Measurements from ENCODE around the gene GARIN5A.

Gene GARIN5A

GRCh38 chr19:50432221-50433028, 44.2 kb downstream of the GARIN5A start, which contains the start of gene MYBPC2:
Gene MYBPC2 (plus strand): TSS chr19:50432892. CDS start chr19:50432954, 62 bp downstream.
- DNase-seq: no peak

DNA sequence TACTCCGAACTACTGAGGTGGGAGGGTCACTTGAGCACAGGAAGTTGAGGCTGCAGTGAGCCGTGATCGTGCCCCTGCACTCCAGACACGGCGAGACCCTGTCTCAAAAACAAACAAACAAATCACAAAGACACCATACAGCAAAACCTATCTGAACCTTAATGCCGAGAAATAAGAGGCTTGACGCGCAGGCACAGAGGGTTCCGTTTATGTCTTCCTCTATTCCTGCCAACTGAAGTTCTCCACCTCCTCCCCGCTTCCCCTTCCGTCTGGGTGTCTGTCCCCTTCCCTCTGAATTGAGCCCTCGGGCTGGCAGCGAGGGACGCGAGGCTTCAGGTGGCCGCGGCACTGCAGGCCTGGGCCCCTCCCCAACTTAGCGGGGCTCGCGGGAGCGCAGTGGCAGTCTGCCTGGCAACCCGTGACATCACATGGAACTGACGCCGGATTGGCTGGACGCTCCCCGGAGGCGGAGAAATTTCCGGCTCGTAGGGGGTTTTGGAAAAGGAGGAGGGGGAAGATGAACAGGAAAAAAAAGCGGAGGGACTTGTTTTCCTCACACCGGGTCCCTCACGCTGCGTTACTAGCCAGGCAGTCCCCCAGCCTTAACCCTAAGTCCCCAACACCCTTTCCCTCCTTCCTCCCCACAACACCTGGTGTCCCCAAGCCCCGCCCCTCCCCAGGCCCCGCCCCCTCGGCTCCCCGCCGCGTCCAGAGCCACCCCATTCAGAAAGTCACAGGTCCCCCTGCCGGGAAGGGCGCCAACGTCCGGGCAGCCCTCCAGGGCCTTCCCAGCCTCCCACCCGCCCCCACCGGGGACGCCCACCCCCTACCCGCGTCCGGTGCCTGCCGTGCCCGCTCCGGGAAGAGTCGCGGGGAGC, 45.1 kb downstream of the GARIN5A start:
- DNase-seq: peak; percentile 76

DNA sequence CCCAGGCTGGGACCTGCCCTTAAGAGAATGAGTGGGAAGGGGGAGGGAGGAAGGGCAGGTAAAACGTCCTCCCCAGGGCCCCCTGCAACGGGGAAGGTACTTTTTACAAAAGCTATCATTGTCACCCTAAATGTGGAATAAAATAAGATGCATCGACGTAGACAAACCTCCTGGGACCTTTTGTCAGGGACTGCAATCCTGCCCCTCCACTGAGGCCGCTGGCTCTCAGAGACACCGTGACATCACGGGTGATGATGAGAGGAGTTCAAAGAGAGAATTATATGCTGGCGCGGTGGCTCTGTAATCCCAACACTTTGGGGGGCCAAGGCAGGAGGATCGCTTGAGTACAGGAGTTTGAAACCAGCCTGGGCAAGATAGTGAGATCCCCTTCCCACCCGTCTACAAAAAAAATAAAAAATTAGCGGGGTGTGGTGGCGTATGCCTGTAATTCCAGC, 45.7 kb downstream of the GARIN5A start:
- DNase-seq: no peak

- no peak for DNase-seq
Observed at GRCh38 chr19:50428772-50429463, 47.7 kb downstream of the GARIN5A start.

DNA sequence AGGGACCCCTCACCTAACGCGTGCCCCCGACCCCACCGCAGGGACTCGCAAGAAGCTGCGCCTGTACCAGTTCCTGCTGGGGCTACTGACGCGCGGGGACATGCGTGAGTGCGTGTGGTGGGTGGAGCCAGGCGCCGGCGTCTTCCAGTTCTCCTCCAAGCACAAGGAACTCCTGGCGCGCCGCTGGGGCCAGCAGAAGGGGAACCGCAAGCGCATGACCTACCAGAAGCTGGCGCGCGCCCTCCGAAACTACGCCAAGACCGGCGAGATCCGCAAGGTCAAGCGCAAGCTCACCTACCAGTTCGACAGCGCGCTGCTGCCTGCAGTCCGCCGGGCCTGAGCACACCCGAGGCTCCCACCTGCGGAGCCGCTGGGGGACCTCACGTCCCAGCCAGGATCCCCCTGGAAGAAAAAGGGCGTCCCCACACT, 48.6 kb downstream of the GARIN5A start:
- peak; percentile 97 for DNase-seq

GRCh38 chr19:50427318-50427925, 49.2 kb downstream of the GARIN5A start:
- no peak for DNase-seq

GRCh38 chr19:50425581-50425980, 51.1 kb downstream of the GARIN5A start:
- DNase-seq: no peak

DNA sequence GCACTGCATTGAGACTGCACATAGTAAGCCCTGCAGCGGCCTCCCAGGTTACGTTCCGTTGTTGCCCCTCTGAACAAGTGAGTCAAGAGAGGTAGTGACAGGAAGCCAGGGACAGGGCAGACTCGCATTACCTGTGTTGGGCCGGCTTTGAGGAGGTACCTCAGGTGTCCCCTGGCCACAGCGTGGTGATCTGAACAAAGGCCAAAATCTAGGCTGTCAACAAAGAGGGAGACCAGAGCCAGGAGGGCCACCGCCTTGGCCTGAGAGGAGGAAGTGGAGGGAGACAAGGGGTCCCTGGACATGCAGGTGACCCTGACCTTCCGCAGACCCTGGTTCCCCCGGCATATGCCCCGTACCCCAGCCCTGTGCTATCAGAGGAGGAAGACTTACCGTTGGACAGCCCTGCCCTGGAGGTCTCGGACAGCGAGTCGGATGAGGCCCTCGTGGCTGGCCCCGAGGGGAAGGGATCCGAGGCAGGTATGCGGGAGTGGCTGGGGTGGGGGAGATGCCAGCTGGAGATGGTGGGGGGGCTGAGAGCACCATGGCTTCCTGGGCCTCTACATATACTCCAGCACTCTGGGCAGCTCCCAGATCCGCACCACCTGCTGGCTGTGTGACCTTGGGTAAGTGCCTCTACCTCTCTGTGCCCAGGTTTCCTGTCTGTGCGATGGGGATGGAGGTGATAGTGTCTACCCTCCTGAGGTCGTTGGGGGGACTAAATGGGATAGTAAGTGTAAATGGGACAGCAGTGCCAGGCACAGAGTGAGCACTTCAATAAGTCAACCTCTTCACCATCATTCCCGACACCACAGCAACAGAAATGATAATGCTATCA, 53.2 kb downstream of the GARIN5A start:
- no peak for DNase-seq

DNA sequence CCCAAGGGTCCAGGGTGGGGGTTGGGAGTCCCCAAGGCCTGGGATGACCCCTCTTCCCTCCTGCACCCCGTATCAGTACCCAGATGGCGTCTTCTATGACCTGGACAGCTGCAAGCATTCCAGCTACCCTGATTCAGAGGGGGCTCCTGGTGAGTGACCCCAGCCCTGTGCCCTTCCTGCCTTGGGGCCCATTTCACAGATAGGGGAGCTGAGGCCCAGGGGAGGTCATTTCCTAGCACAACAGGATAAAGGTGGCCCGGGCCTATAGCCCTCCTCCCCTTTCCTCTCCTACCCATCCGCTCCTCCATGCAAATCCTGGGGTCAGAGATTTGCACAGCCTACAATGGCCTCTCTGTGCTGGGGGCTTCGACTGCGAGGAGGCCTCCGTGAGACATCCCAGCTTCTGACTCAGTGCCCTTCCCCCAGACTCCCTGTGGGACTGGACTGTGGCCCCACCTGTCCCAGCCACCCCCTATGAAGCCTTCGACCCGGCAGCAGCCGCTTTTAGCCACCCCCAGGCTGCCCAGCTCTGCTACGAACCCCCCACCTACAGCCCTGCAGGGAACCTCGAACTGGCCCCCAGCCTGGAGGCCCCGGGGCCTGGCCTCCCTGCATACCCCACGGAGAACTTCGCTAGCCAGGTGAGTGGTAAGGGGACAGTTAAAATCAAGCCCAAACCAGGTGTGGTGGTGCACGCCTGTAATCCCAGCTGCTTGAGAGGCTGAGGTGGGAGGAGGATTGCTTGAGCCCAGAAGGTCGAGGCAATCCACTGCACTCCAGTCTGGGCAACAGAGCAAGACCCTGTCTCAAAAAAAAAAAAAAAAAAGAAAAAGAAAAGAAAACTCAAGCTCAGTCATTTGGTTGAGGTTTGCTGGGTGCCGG, 54.0 kb downstream of the GARIN5A start:
- DNase-seq: no peak

DNA sequence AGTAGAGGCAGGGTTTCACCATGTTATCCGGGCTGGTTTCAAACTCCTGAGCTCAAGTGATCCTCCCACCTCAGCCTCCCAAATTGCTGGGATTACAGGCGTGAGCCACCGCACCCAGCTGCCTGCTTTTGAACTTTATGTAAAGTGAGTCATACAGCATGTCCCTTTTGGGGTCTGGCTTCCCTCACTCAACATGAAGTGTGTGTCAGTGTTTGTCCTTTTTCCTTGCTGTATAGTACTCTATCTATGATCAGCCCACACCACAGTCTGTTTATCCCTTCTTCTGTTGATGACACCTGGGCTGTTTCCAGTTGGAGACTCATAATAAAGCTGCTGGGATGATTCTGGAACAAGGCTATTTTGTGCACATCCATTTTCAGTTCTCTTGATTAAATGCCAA, 55.8 kb downstream of the GARIN5A start:
- DNase-seq: no peak

DNA sequence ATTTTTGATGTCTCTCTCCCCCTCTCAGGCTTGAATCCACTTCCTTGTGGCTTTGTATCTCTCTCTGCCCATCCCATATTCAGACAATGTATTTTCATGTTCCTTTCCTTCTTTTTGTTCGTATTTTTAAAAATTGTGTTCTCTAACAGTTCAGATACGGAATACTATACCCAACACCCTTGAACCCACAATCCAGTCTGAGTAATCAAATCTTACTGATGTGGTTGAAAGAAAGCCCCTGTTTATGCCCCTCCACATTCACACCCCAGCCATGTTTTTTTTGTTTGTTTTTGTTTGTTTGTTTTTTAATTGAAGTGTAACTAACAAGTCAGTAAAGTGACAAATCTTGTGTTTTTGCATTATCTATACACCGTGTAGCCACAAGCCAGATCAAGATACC, 56.5 kb downstream of the GARIN5A start:
- no peak for DNase-seq

- no peak for DNase-seq
Observed at GRCh38 chr19:50419580-50420035, 57.0 kb downstream of the GARIN5A start.

DNA sequence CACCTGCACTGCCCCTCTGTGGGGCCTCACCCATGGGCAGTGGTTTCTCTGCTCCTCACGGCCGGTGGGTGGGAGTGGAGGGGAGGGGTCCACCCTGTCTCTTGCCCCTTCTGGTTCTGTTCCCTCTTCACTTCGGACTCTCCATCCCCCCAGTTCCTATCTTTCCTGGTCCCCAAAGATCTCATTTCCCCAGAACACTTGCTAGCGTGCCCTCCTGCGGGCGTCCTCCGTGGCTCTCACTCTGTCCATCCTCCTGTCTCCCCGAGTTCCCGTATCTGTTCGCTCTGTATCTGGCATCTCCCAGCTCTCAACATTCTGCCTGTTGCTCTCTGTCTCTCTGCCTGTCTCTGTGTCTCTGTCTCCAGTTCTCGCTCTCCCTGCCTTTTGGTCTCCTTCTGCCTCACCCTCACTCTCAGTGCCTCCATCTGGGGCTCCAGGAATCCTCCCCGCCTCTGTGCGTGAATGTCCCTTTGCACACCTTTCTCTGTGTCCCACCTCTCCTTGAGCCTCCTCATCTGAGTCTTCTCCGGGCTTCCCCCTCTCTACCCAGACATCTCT, 57.5 kb downstream of the GARIN5A start:
- no peak for DNase-seq

DNA sequence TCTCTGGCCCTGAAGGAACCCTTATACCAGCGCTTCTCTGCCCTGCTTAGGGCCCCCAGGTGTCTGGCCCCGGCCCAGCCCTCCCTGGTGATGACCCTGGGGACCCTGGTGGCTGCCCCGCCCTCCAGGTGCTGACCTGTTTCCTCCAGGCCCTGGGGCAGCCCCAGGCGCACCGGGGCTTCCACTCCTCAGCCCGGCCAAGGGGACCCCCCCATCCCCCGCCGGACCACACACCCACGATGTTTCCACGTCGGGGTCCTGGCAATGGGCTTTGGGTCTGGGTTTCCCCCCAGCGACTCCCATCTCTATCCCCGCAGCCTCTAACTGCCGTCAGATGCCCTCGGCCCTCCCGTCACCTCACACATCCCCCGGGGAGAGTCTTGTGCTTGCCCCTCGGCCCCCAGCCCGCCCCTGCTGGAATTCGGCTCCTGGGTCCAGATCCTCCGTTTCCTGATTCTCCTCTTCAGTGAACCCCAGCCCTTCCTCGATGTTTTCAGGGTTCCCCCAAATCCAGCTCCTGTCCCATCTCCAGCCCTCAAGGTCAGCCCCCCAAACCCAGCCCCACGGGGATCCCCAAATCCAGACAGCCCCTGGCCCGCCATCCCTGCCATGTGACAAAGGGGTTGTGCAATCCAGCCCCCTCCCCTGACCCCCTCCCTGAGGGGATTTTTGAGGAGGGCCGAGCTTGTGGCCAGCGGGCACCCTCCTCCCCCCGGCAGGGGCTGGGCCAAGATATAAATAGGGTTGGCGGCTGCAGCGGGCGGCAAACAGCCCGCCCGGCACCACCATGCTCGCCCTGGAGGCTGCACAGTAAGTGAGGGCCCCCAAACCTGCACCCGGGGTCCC, 58.2 kb downstream of the GARIN5A start, which contains the start of gene SPIB:
Gene SPIB (plus strand): TSS at position 763 of the 846 bp plus-strand sequence. CDS start 25 bp downstream, at position 788.
- peak; percentile 18 for DNase-seq

- DNase-seq: no peak
Observed at GRCh38 chr19:50417111-50418081, 59.3 kb downstream of the GARIN5A start.
